GM21528 (cell line): Measurements from ENCODE around the gene CCDC74B.
"Not testable (repeated sequence)": the region's sequence is repeated elsewhere in the genome, so short reads cannot be mapped to it uniquely, and the experiment has no call there.

Source experiments
- ATAC-seq: cut with Tn5 transposase; IDR thresholded peaks from one replicate; pipeline ENCODE4 v1.9.1; 2021; ENCODE audit warnings: mild to moderate bottlenecking, moderate library complexity; ENCODE audit not compliant: unreplicated experiment, low FRiP score

Gene CCDC74B

GRCh38 chr2:130169163-130169562 is 24.3 kb upstream of the CCDC74B start:
- not testable (repeated sequence) for ATAC-seq

- ATAC-seq, result not testable (repeated sequence)
Observed at GRCh38 chr2:130166611-130167010, 21.7 kb upstream of the CCDC74B start.

- ATAC-seq, result no peak
Observed at GRCh38 chr2:130165293-130166016, 20.5 kb upstream of the CCDC74B start.

- ATAC-seq, result no peak
Observed at GRCh38 chr2:130162968-130163367, 18.1 kb upstream of the CCDC74B start.

GRCh38 chr2:130162486-130162885 is 17.6 kb upstream of the CCDC74B start:
- not testable (repeated sequence) for ATAC-seq

- ATAC-seq, result not testable (repeated sequence)
Observed at GRCh38 chr2:130160838-130161705, 16.2 kb upstream of the CCDC74B start.

- ATAC-seq, result no peak
Observed at GRCh38 chr2:130160131-130160530, 15.2 kb upstream of the CCDC74B start.

- not testable (repeated sequence) for ATAC-seq
Observed at GRCh38 chr2:130159376-130159775, 14.5 kb upstream of the CCDC74B start.

- no peak for ATAC-seq
Observed at GRCh38 chr2:130158631-130159030, 13.7 kb upstream of the CCDC74B start.

GRCh38 chr2:130157825-130158514 is 13.1 kb upstream of the CCDC74B start:
- peak; percentile 81 for ATAC-seq

GRCh38 chr2:130157354-130157753 is 12.4 kb upstream of the CCDC74B start:
- peak; percentile 35 for ATAC-seq

GRCh38 chr2:130156624-130157004 is 11.7 kb upstream of the CCDC74B start:
- no peak for ATAC-seq

- ATAC-seq, result not testable (repeated sequence)
Observed at GRCh38 chr2:130155956-130156623, 11.2 kb upstream of the CCDC74B start.

GRCh38 chr2:130154773-130155765 is 10.2 kb upstream of the CCDC74B start:
- no peak for ATAC-seq

GRCh38 chr2:130154423-130154770 is 9.5 kb upstream of the CCDC74B start:
- ATAC-seq, result not testable (repeated sequence)

- not testable (repeated sequence) for ATAC-seq
Observed at GRCh38 chr2:130153721-130154422, 9.0 kb upstream of the CCDC74B start.

- ATAC-seq, result no peak
Observed at GRCh38 chr2:130152816-130153595, 8.1 kb upstream of the CCDC74B start.
